RKO (cell line): ENCODE results near the gene UBE2F.

Experiments used
- DNase-seq: peaks from one replicate; pipeline ENCODE4 v3.0.0-alpha.2; 2016; ENCODE audit warnings: low spot score

Gene UBE2F

GRCh38 chr2:237966565-237967462, at the start of gene UBE2F:
TSS of gene UBE2F (plus strand) at chr2:237967014. CDS start at chr2:237973108, 6,094 bp downstream.
- DNase-seq, result peak; percentile 96

- no peak for DNase-seq
These were observed 49.0 kb upstream of the UBE2F start for GRCh38 chr2:237917696-237918374.

- no peak for DNase-seq
These were observed 47.2 kb upstream of the UBE2F start for GRCh38 chr2:237919593-237919992.

- no peak for DNase-seq
These were observed 46.1 kb upstream of the UBE2F start for GRCh38 chr2:237920673-237921072.

GRCh38 chr2:237921967-237922492, 44.8 kb upstream of the UBE2F start:
- DNase-seq, result no peak

GRCh38 chr2:237922641-237923361, 44.0 kb upstream of the UBE2F start:
- DNase-seq, result peak; percentile 7

GRCh38 chr2:237923481-237924163, 43.2 kb upstream of the UBE2F start:
- DNase-seq, result no peak

- no peak for DNase-seq
These were observed 42.7 kb upstream of the UBE2F start for GRCh38 chr2:237924164-237924534.

- no peak for DNase-seq
These were observed 39.7 kb upstream of the UBE2F start for GRCh38 chr2:237927135-237927534.

- no peak for DNase-seq
These were observed 38.8 kb upstream of the UBE2F start for GRCh38 chr2:237927986-237928385.

- no peak for DNase-seq
These were observed 36.8 kb upstream of the UBE2F start for GRCh38 chr2:237929979-237930378.

GRCh38 chr2:237931205-237931721, 35.6 kb upstream of the UBE2F start:
- no peak for DNase-seq

- DNase-seq, result no peak
These were observed 34.1 kb upstream of the UBE2F start for GRCh38 chr2:237932731-237933131.

GRCh38 chr2:237934186-237934585, 32.6 kb upstream of the UBE2F start:
- no peak for DNase-seq

GRCh38 chr2:237935740-237936452, 30.9 kb upstream of the UBE2F start:
- no peak for DNase-seq

GRCh38 chr2:237939251-237939650, 27.6 kb upstream of the UBE2F start:
- DNase-seq, result no peak

GRCh38 chr2:237940828-237941227, 26.0 kb upstream of the UBE2F start:
- DNase-seq, result no peak

- DNase-seq, result no peak
These were observed 25.6 kb upstream of the UBE2F start for GRCh38 chr2:237941239-237941638.

- no peak for DNase-seq
These were observed 24.3 kb upstream of the UBE2F start for GRCh38 chr2:237942513-237942899.

GRCh38 chr2:237943395-237944094, 23.3 kb upstream of the UBE2F start:
- no peak for DNase-seq
